GM18507 (cell line): Measurements from ENCODE around the gene LUC7L.
"Not testable (repeated sequence)": the region's sequence is repeated elsewhere in the genome, so short reads cannot be mapped to it uniquely, and the experiment has no call there.

Experiments used
- DNase-seq: peaks from one replicate; pipeline ENCODE4 v3.0.0; 2011; ENCODE audit warnings: low read depth; ENCODE audit not compliant: insufficient read length; ENCODE audit errors: extremely low spot score
- FAIRE-seq: peaks from 2 replicates; lab custom pipeline; 2011; peaks lifted over from hg19 to GRCh38; lab: Jason Lieb, UNC

Gene LUC7L

GRCh38 chr16:264440-264951 lies 35.2 kb upstream of the LUC7L start:
- FAIRE-seq (no peak), DNase-seq (no peak)

GRCh38 chr16:263944-264343 lies 34.7 kb upstream of the LUC7L start:
- FAIRE-seq: no peak
- no peak for DNase-seq

- no peak for DNase-seq
- no peak for FAIRE-seq
Measured at GRCh38 chr16:263182-263774, 34.0 kb upstream of the LUC7L start.

GRCh38 chr16:262121-262745 lies 33.0 kb upstream of the LUC7L start:
- no peak for FAIRE-seq
- no peak for DNase-seq

- DNase-seq (no peak), FAIRE-seq (no peak)
Measured at GRCh38 chr16:261031-261691, 31.9 kb upstream of the LUC7L start.

- no peak for FAIRE-seq
- DNase-seq: no peak
Measured at GRCh38 chr16:260326-260725, 31.1 kb upstream of the LUC7L start.

- no peak for FAIRE-seq
- DNase-seq: no peak
Measured at GRCh38 chr16:259814-260253, 30.6 kb upstream of the LUC7L start.

GRCh38 chr16:259226-259625 lies 30.0 kb upstream of the LUC7L start:
- DNase-seq (no peak), FAIRE-seq (no peak)

GRCh38 chr16:258091-258490 lies 28.8 kb upstream of the LUC7L start:
- not testable (repeated sequence) for FAIRE-seq

GRCh38 chr16:255183-255582 lies 25.9 kb upstream of the LUC7L start:
- FAIRE-seq: no peak
- DNase-seq: no peak

More at GRCh38 chr16:258091-258490, 28.8 kb upstream of the LUC7L start:
- not testable (repeated sequence) for DNase-seq

GRCh38 chr16:254461-254860 lies 25.2 kb upstream of the LUC7L start:
- FAIRE-seq (no peak), DNase-seq (no peak)

GRCh38 chr16:253833-254232 lies 24.6 kb upstream of the LUC7L start:
- FAIRE-seq (no peak), DNase-seq (no peak)

GRCh38 chr16:252366-253337 lies 23.4 kb upstream of the LUC7L start:
- DNase-seq (peak; percentile 52), FAIRE-seq (peak; percentile 86)

GRCh38 chr16:249431-249830 lies 20.2 kb upstream of the LUC7L start:
- FAIRE-seq (no peak), DNase-seq (no peak)

GRCh38 chr16:247027-247426 lies 17.8 kb upstream of the LUC7L start:
- FAIRE-seq (no peak), DNase-seq (no peak)

GRCh38 chr16:245105-245504 lies 15.9 kb upstream of the LUC7L start:
- FAIRE-seq: no peak

GRCh38 chr16:243348-243747 lies 14.1 kb upstream of the LUC7L start:
- no peak for FAIRE-seq
- DNase-seq: no peak

More at GRCh38 chr16:245105-245504, 15.9 kb upstream of the LUC7L start:
- DNase-seq: no peak

GRCh38 chr16:242281-242680 lies 13.0 kb upstream of the LUC7L start:
- FAIRE-seq (no peak), DNase-seq (no peak)

- no peak for FAIRE-seq
- no peak for DNase-seq
Measured at GRCh38 chr16:240559-240958, 11.3 kb upstream of the LUC7L start.

- no peak for DNase-seq
- no peak for FAIRE-seq
Measured at GRCh38 chr16:239948-240277, 10.7 kb upstream of the LUC7L start.
